Mucosa of descending colon (tissue), 3 donors: Measurements from ENCODE around the gene NMUR1. TPM values are rescaled to one million over a fixed set of nuclear protein-coding genes. Genes with fewer than 3 reads are reported as not detected.
"Not testable (repeated sequence)": the region's sequence is repeated elsewhere in the genome, so short reads cannot be mapped to it uniquely, and the experiment has no call there.

Source experiments
- ATAC-seq: fragments of 200-7000 bp; cut with Tn5 transposase; one replicate; pipeline ENCODE4 v1.9.1; 2020; ENCODE audit warnings: mild to moderate bottlenecking, moderate library complexity
- DNase-seq, 3 donors: peaks; one replicate each; pipeline ENCODE4 v3.0.0-alpha.2; 2020
- H3K36me3 ChIP-seq: fragments of 200-600 bp; one replicate; pipeline ENCODE4 v1.8.0; 2021; ENCODE audit warnings: low read depth, mild to moderate bottlenecking
- H3K4me1 ChIP-seq: fragments of 200-600 bp; one replicate; pipeline ENCODE4 v1.8.0; 2021; ENCODE audit warnings: low read depth, mild to moderate bottlenecking
- H3K4me3 ChIP-seq: fragments of 200-600 bp; one replicate; pipeline ENCODE4 v1.8.0; 2021; ENCODE audit warnings: mild to moderate bottlenecking
- H3K9me3 ChIP-seq: fragments of 200-600 bp; one replicate; pipeline ENCODE4 v1.8.0; 2021; ENCODE audit warnings: mild to moderate bottlenecking
- intact Hi-C, 2 donors: fragments of 100-400 bp; cut with DNase I in 1 of 2; cut with micrococcal nuclease in 1 of 2; formaldehyde crosslinking; loops; one replicate each; pipeline versions ENCODE4 v1.11.0 to v1.11.1; 2022; cut with DNase I, micrococcal nuclease
- total RNA-seq, 3 donors: library from RNA; stranded (reverse); fragmentation: NEBNext Ultra II Directional in 2 of 3; extraction: Animal tissue kit (Norgen Biotek cat#: 25700) in 2 of 3; gene quantifications; one replicate each; pipeline versions ENCODE4 v1.2.1 to v1.2.4, GENCODE V29; 2021 to 2023
- TF ChIP-seq, protein P1 (sequence below): fragments of 200-600 bp; IDR thresholded peaks from one replicate; pipeline ENCODE4 v1.8.0; 2022; ENCODE audit warnings: antibody characterized with exemption, mild to moderate bottlenecking
- donor health status: DM: no; HTN: no; CAD: no; lungs with moderate emphysema.
- donor health status: DM: no; HTN: no; CAD: no.
- donor health status: DM: no; HTN: yes; CAD: no.

Gene NMUR1
- total RNA-seq, 3 donors from 2014 or later: 0.57 to 1.2 (median 0.87) TPM

DNA sequence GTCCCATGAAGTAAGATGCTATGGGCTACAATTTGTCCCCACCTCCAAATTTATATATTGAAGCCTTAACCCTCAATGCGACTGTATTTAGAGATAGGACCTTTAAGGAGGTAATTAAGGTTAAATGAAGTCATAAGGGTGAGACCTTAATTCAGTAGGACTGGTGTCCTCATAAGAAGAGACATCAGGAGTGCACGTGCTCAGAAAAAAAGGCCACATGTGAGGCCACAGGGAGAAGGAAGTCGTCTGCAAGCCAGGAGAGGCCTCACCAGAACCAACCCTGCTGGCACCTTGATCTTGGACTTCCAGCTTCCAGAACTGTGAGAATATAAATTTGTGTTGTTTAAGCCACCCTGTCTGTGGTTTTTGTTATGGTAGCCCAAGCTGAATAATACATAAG, 36.9 kb upstream of the NMUR1 start:
- intact Hi-C loops: no loop called here

DNA sequence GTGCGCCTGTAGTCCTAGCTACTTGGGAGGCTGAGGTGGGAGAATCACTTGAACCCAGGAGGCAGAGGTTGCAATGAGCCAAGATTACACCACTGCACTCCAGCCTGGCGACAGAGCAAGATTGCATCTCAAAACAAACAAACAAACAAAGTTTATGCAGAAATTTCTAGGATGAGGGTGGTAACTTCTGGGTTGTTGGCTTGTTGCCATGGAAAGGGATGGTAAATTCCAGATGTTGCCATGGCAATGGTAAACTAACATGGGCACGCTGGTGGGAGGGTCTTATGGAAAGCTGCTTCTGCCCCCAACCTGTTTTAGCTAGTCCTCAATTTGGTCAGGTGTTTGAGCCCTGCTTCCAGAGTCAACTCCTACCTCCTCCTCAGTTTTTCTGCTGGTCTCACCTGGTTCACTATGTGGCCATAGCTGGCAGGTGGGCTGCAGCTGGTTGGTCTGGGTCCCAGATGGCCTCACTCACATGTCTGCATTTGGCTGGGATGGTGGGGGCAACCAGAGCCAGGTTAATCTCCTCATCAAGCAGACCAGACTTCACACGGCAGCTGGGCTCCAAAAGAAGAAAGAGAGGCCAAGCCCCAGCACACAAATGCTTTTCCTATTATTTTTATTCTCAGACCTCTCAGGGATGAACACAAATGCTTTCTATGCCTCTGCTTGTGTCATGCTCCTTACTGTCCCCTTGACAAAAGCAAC, 35.8 kb upstream of the NMUR1 start:
- intact Hi-C loops: no loop called here
- DNase-seq (no peak), ATAC-seq (no peak)
- no peaks in the 10 kb centered on the region for H3K9me3 ChIP-seq
- H3K4me1 ChIP-seq: no peaks in the 10 kb centered on the region
- no peaks in the 10 kb centered on the region for H3K36me3 ChIP-seq
- TF ChIP-seq, protein P1, sequence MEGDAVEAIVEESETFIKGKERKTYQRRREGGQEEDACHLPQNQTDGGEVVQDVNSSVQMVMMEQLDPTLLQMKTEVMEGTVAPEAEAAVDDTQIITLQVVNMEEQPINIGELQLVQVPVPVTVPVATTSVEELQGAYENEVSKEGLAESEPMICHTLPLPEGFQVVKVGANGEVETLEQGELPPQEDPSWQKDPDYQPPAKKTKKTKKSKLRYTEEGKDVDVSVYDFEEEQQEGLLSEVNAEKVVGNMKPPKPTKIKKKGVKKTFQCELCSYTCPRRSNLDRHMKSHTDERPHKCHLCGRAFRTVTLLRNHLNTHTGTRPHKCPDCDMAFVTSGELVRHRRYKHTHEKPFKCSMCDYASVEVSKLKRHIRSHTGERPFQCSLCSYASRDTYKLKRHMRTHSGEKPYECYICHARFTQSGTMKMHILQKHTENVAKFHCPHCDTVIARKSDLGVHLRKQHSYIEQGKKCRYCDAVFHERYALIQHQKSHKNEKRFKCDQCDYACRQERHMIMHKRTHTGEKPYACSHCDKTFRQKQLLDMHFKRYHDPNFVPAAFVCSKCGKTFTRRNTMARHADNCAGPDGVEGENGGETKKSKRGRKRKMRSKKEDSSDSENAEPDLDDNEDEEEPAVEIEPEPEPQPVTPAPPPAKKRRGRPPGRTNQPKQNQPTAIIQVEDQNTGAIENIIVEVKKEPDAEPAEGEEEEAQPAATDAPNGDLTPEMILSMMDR: no peak
- H3K4me3 ChIP-seq: no peak overlapping the region

More for the DNA sequence above, 36.9 kb upstream of the NMUR1 start:
- no peaks in the 10 kb centered on the region for H3K9me3 ChIP-seq
- no peak for DNase-seq
- no peaks in the 10 kb centered on the region for H3K4me1 ChIP-seq
- H3K4me3 ChIP-seq: no peak overlapping the region
- ATAC-seq: no peak
- TF ChIP-seq, protein P1: no peak
- no peaks in the 10 kb centered on the region for H3K36me3 ChIP-seq

DNA sequence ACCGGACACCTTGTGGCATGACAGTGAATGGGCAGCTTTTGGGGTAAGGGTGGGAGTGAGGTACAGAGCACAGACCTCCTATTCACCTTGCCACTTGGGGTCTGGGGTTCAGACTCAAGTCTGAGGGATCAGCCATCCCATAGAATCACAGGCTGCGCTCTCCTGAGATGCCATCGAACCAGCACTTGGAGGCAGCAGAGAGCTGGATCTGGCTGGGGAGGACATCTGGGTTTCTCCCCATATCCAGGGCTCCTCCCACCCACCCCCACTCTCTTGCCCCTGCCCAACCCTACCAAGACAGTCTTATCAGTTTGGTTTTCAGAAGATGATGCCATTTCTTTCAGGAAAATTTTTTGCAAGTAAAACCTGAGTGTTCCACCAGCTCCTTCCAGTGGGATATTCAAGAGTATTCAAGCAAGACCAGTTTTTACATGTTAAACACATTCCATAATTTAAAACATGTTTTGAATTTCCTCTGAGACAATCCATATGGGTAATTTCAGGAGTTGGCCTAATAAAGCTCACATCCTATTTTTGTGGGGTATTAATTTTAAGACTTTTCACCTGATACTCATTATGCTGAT, 33.2 kb upstream of the NMUR1 start:
- Histone ChIP-seq H3K36me3 (no peaks in the 10 kb centered on the region), H3K9me3 (no peaks in the 10 kb centered on the region), H3K4me3 (no peak overlapping the region), H3K4me1 (no peaks in the 10 kb centered on the region)
- intact Hi-C loops: no loop called here
- ATAC-seq (peak; percentile 76), DNase-seq (peak in 2 of 3 donors; percentile 42 to 47)
- TF ChIP-seq, protein P1: no peak

DNA sequence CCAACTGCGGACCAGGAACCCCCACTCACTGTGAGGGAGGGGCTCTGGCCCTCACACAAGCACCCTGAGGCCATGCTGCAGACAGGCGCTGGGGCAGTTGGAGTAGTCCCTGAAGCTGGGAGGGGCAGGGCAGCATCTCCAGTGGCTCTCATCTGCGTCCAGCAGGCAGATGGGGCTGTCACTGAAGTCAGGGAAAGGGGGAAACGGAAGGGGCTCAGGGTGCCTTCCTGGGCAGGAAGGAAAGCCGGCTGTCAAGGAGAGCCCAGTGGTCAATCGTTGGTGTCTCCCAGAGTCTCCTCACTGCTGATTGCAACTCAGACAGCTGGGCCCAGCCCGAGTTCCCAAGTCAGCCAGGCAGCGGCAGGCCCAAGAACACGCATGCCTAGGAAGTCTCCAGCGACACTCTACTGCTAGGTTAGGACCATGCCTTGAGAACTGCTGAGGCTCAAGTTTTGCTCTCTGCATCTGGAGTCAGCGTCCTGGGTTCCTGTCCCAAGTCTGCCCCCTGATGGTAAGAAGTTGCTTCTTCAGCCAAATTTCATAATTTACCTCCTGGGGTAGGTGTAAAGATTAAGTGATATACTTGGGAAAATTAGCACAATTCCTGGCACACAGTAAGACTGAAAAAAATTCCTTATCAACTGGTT, 27.4 kb upstream of the NMUR1 start:
- H3K4me1 ChIP-seq: peaks cover 5% of the 10 kb centered on the region
- intact Hi-C loops: loop anchor here (5.0 kb wide), 2 partner anchors 40 to 75 kb away; no protein-coding TSS in a partner anchor
- H3K4me3 ChIP-seq: no peak overlapping the region

DNA sequence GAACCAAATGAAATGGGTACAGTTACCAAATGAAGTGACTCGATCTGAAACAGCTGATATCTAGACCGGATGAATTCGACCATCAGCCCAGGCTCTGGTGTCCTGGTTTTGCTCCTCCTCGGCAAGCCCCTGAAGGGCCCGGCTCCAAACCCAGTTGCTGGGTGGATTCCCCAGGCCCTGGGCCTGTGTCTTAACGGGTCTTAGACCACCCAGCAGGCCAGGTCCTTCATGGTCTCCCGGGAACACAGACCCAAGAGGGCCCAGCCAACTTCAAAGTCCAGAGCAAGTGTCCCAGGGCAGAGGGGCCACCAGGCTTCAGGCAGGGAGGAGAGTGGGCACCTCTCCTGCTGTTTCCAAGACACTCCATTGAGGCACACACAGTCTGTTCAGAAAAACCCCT, 26.7 kb upstream of the NMUR1 start:
- no peaks in the 10 kb centered on the region for H3K36me3 ChIP-seq
- peaks cover 5% of the 10 kb centered on the region for H3K4me1 ChIP-seq
- no peak overlapping the region for H3K4me3 ChIP-seq
- TF ChIP-seq, protein P1: no peak
- H3K9me3 ChIP-seq: peaks cover 7% of the 10 kb centered on the region
- DNase-seq: no peak
- no peak for ATAC-seq
- intact Hi-C loops: loop anchor here (5.0 kb wide), 2 partner anchors 40 to 75 kb away; no protein-coding TSS in a partner anchor

More for the DNA sequence above, 27.4 kb upstream of the NMUR1 start:
- H3K36me3 ChIP-seq: no peaks in the 10 kb centered on the region
- H3K9me3 ChIP-seq: peaks cover 3% of the 10 kb centered on the region
- DNase-seq (peak; percentile 49 to 76 (median 60)), ATAC-seq (peak; percentile 92)
- TF ChIP-seq, protein P1: peak; percentile 66

DNA sequence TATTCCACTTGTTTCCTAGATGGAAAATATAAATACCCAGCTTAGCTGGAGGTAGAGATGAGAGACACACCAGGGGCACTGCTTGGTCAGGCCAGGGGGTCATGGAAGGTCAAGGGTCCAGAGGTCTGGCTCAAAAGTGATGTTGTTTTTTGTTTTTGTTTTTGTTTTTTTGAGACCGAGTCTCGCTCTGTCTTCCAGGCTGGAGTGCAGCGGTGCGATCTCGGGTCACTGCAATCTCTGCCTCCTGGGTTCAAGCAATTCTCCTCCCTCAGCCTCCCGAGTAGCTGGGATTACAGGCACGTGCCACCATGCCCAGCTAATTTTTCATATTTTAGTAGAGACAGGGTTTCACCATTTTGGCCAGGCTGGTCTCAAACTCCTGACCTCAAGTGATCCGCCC, 26.3 kb upstream of the NMUR1 start:
- H3K36me3 ChIP-seq, H3K9me3 ChIP-seq, DNase-seq, H3K4me1 ChIP-seq, H3K4me3 ChIP-seq, ATAC-seq: not testable (repeated sequence)
- intact Hi-C loops: loop anchor here (5.0 kb wide), 2 partner anchors 39 to 74 kb away; no protein-coding TSS in a partner anchor
